Stimulated activated CD8-positive, alpha-beta memory T cell treated with anti-CD3 and anti-CD28 coated beads, Interleukin-12 subunit alpha, Interleukin-12 subunit beta, amount 100 ng/mL, for 24 hours (primary cell): ENCODE data around the gene TCAIM.
A peak's percentile ranks its signal among the peaks of the same experiment; 100 is the strongest.
"Not testable (repeated sequence)": the region's sequence is repeated elsewhere in the genome, so short reads cannot be mapped to it uniquely, and the experiment has no call there.

Source experiments
- DNase-seq: peaks from one replicate; pipeline ENCODE4 v3.0.0-alpha.2; 2020; ENCODE audit errors: extremely low read depth

TCAIM gene

GRCh38 chr3:44416031-44417030, 77.8 kb downstream of the TCAIM start:
- DNase-seq, result no peak

DNA sequence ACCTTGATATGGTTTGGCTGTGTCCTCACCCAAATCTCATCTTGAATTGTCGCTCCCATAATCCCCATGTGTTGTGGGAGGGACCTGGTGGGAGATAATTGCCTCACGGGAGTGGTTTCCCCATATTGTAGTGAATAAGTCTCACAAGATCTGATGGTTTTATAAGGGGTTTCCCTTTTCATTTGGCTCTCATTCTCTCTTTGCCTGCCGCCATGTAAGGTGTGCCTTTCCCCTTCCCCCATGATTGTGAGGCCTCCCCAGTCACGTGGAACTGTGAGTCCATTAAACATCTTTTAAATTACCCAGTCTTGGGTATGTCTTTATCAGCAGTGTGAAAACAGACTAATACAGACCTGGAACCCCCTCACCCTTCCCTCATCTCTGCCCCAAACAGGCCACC, 79.6 kb downstream of the TCAIM start:
- not testable (repeated sequence) for DNase-seq

- no peak for DNase-seq
These were observed 80.0 kb downstream of the TCAIM start for GRCh38 chr3:44418549-44418948.

- no peak for DNase-seq
These were observed 80.8 kb downstream of the TCAIM start for GRCh38 chr3:44419116-44419922.

DNA sequence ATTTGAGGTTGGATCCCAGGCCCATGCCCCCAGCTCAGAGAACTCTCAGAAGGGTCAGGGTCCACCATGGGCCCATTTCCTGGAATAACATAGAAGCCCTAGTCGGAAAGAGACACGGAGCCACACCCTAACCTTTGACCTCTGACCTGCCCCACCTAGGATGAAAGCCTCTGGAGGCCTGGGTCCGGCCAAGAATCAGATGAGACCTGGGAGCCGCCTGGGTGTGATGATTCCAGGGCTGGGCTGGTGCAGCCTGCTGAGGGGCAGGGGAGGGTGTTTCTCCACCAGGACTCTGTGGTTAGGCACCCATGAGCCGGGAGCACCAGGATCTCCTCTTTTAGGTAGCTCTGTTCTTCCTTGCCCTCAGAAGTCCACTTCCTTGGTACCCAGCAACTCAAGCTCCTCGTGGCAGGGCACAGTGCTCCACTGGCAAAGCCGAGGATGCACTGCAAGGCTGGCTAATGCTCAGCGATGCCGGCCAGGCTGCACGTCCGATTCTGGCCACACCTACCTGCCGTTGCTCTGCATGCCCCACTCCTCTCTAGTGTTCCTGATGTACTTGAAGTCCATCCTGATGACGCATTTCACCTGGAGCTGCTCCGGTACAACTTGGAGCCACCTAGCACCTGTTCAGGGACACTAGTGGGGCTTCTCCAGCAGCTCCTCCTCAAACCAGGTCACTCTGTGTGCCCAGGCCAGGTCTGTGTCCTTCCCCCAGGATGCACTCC, 81.5 kb downstream of the TCAIM start:
- DNase-seq, result no peak

DNA sequence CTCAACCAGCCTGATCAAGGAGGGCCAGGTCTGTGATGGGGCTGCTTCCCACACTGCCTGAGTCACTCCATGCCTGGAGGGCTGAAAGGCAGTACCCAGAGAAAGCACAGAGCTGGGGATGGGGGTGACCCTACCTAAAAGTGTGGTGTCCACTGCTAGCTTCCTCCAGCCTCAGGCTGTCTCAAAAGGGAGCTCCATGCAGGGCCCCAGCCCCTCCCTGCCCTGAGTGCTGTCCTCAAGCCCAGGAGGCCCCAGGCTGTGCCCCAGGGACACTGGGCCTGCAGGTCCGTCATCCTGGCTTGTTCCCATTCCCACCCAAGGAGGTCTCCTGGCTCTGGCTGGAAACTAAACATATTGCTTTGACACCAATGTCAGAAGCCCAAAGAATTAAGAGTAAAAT, 82.1 kb downstream of the TCAIM start:
- DNase-seq, result no peak

- no peak for DNase-seq
These were observed 82.7 kb downstream of the TCAIM start for GRCh38 chr3:44421280-44421679.

GRCh38 chr3:44424758-44425157, 86.2 kb downstream of the TCAIM start:
- no peak for DNase-seq

GRCh38 chr3:44427683-44428082, 89.1 kb downstream of the TCAIM start:
- DNase-seq, result no peak

- no peak for DNase-seq
These were observed 90.3 kb downstream of the TCAIM start for GRCh38 chr3:44428910-44429309.

- no peak for DNase-seq
These were observed 90.9 kb downstream of the TCAIM start for GRCh38 chr3:44429459-44429858.

- DNase-seq, result no peak
These were observed 91.9 kb downstream of the TCAIM start for GRCh38 chr3:44430466-44430865.

DNA sequence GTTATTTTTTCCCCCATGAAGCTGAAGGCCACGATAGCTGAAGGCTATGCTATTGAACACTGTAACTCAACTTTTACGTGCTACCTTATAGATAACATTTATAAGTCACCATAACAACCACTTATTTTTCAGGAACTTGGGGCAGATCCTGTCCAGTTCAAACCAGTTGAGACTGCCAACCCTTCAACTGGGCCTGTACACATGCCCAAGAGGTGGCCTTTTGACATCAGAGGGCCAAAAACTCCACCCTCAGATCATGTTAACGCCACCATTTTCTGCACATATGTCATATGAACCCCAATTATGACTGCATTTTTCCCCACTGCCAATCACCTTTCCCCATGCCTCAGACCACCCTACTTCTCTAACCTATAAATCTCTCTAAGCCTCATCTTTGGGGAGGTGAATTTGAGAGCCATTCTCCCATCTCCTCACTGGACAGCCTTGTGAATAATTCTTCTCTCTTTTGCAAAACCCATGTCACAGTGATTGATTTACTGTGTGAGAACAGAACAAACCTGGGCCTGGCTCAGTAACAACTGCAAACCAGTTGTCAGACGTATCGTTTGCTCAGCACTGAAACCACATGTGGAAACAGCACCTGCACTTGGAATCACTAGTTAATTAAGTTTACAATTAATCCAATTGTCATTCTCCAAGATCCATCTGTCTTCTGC, 96.4 kb downstream of the TCAIM start:
- no peak for DNase-seq

- no peak for DNase-seq
These were observed 97.6 kb downstream of the TCAIM start for GRCh38 chr3:44436181-44436580.

- no peak for DNase-seq
These were observed 99.2 kb downstream of the TCAIM start for GRCh38 chr3:44437800-44438199.

DNA sequence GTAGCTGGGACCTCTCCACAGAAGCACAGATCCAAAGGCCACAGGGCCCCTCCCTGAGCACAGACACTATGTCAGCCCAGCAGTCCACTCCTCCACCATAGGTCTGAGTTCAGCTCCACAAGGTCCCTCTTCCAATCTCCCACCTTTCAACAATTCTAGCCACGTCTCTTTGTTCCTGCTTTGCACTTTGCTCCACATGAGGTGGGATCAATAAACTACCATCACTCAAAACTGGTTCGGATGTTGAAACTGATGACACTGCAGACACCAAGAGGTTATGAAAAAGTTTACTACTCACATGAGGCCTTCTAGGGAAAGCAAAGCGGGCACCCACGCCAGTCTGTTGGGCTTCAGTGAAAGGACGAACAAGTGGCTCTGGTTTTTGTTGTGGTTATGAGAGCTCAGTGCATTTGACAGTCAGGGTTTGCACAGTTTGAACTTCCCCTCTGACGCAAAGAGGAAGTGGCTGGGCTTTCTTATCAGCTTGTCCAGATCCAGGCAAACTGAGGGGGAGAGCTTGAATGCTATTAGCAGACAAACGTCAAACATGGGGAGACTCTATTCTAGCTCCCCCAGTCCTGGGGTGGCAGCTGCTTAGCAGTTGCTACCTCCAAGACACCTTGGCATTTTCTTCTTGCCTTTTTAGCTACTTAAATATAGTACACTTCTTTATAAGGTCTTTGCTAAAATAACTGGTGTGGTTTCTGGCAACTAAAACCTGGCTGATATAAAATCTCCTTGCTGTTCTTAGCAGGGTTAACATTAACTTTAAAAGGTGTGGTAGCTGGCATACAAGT, 101.1 kb downstream of the TCAIM start:
- peak; percentile 41 for DNase-seq

GRCh38 chr3:44442596-44443309, 104.2 kb downstream of the TCAIM start:
- DNase-seq, result no peak

- no peak for DNase-seq
These were observed 105.9 kb downstream of the TCAIM start for GRCh38 chr3:44444437-44444836.

GRCh38 chr3:44444896-44445691, 106.5 kb downstream of the TCAIM start:
- no peak for DNase-seq
